PC-3 (cell line): ENCODE results near the gene HSF4. TPM values are rescaled to one million over a fixed set of nuclear protein-coding genes. Genes with fewer than 3 reads are reported as not detected.

ENCODE experiments used
- ATAC-seq: fragments of 200-7000 bp; cut with Tn5 transposase; 2 replicates; pipeline ENCODE4 v1.9.1; 2020; ENCODE audit warnings: mild to moderate bottlenecking, moderate library complexity
- BruUV-seq: library from RNA; stranded (reverse); fragments of 400-500 nt; replicated peaks from 2 replicates; lab custom pipeline; 2021; lab: Mats Ljungman, UMichigan
- CTCF ChIA-PET: fragments of 300-600 bp; sonication (Branson Sonifier 250); formaldehyde crosslinking; loops from one replicate; lab custom pipeline; 2022; ENCODE audit warnings: antibody characterized with exemption; lab: Charles Lee
- POLR2A ChIA-PET: fragments of 300-600 bp; sonication (Branson Sonifier 250); formaldehyde crosslinking; loops from one replicate; lab custom pipeline; 2022; ENCODE audit warnings: antibody characterized with exemption; ENCODE audit not compliant: unreplicated experiment; lab: Charles Lee
- DNase-seq: peaks from one replicate; pipeline ENCODE4 v3.0.0-alpha.2; 2015
- H2AFZ ChIP-seq: fragments of 300-600 bp; sonication (generic); 2 replicates; pipeline ENCODE4 v1.6.0; 2016; ENCODE audit warnings: antibody characterized with exemption, low read length
- H3F3A ChIP-seq: fragments of 300-600 bp; sonication (generic); one replicate; pipeline ENCODE4 v1.6.0; 2017; ENCODE audit warnings: antibody characterized with exemption, low read length, control low read depth, mild to moderate bottlenecking; ENCODE audit not compliant: unreplicated experiment
- H3K27ac ChIP-seq: fragments of 300-600 bp; sonication (generic); 2 replicates; pipeline ENCODE4 v1.5.1; 2016; ENCODE audit warnings: mild to moderate bottlenecking, low read length
- H3K27me3 ChIP-seq: fragments of 300-600 bp; sonication (generic); 2 replicates; pipeline ENCODE4 v1.6.1; 2016; ENCODE audit warnings: low read length, mixed read lengths
- H3K36me3 ChIP-seq: fragments of 300-600 bp; sonication (generic); 2 replicates; pipeline ENCODE4 v1.6.1; 2016; ENCODE audit warnings: low read depth, mixed run types, low read length, mixed read lengths
- H3K4me1 ChIP-seq: fragments of 300-600 bp; sonication (generic); 2 replicates; pipeline ENCODE4 v1.5.1; 2016; ENCODE audit warnings: low read length; ENCODE audit not compliant: insufficient read depth
- H3K4me2 ChIP-seq: fragments of 300-600 bp; sonication (generic); 2 replicates; pipeline ENCODE4 v1.6.0; 2016; ENCODE audit warnings: low read length
- H3K4me3 ChIP-seq: fragments of 300-600 bp; sonication (generic); 2 replicates; pipeline ENCODE4 v1.5.1; 2016; ENCODE audit warnings: mild to moderate bottlenecking, low read length, mixed read lengths
- H3K79me2 ChIP-seq: fragments of 300-600 bp; sonication (generic); 2 replicates; pipeline ENCODE4 v1.6.1; 2017; ENCODE audit warnings: low read length, mixed read lengths
- H3K9ac ChIP-seq: fragments of 300-600 bp; sonication (generic); 2 replicates; pipeline ENCODE4 v1.6.0; 2016; ENCODE audit warnings: mild to moderate bottlenecking, low read length
- H3K9me2 ChIP-seq: fragments of 300-600 bp; sonication (generic); replicated peaks from 2 replicates; pipeline ENCODE4 v1.6.1; 2016; ENCODE audit warnings: mixed run types, low read length, mixed read lengths
- H3K9me3 ChIP-seq: fragments of 300-600 bp; sonication (generic); 2 replicates; pipeline ENCODE4 v1.6.1; 2016; ENCODE audit warnings: low read length, mixed read lengths
- H4K20me1 ChIP-seq: fragments of 300-600 bp; sonication (generic); 2 replicates; pipeline ENCODE4 v1.6.1; 2016; ENCODE audit warnings: low read length, mixed read lengths
- EZH2 ChIP-seq: fragments of 300-600 bp; sonication (generic); IDR thresholded peaks from one replicate; pipeline ENCODE4 v1.6.1; 2017; ENCODE audit warnings: antibody characterized with exemption, mild to moderate bottlenecking, low read length; ENCODE audit not compliant: unreplicated experiment
- EZH2phosphoT487 ChIP-seq: fragments of 300-600 bp; sonication (generic); IDR thresholded peaks from 2 replicates; pipeline ENCODE4 v1.6.1; 2018; ENCODE audit warnings: mild to moderate bottlenecking, antibody characterized with exemption, low read length, borderline replicate concordance
- intact Hi-C: fragments of 100-400 bp; cut with micrococcal nuclease; formaldehyde crosslinking; loops from 2 replicates; pipeline ENCODE4 v1.9.0; 2023
- total RNA-seq: library from RNA; depleted of rRNA; stranded (reverse); fragments of >200 nt; gene quantifications from 2 replicates; pipeline ENCODE4 v1.2.3, GENCODE V29; 2014
- TF ChIP-seq, protein P1 (sequence below): fragments of 300-600 bp; sonication (generic); conservative IDR thresholded peaks from 2 replicates; pipeline ENCODE4 v1.5.1; 2017; ENCODE audit warnings: antibody characterized with exemption, low read depth, mild to moderate bottlenecking, low read length

Gene HSF4
- total RNA-seq, 1 experiment from 2014 or later, result 20.6 TPM

GRCh38 chr16:67190448-67191399 is 26.2 kb downstream of the HSF4 start:
- Histone ChIP-seq H3K36me3 (peaks cover 10% of the 10 kb centered on the region; the same call in 1 of the 2 replicates), H3K27me3 (no peaks in the 10 kb centered on the region), H4K20me1 (no peaks in the 10 kb centered on the region; the same call in 1 of the 2 replicates), H3K9ac (no peak overlapping the region), H3F3A (no peaks in the 10 kb centered on the region), H3K4me2 (no peak overlapping the region), H3K9me2 (no peaks in the 10 kb centered on the region), H3K27ac (no peak overlapping the region), H3K9me3 (no peaks in the 10 kb centered on the region), H3K79me2 (peaks cover 30% of the 10 kb centered on the region), H3K4me3 (no peak overlapping the region), H2AFZ (no peak overlapping the region), H3K4me1 (peaks cover 23% of the 10 kb centered on the region)
- ChIA-PET POLR2A (no interaction called here), CTCF (no interaction called here)
- intact Hi-C loops, result loop anchor here (10.0 kb wide), 1 partner anchor 54 kb away; the partner anchor contains the start of genes FHOD1 and SLC9A5
- DNase-seq, result no peak
- ATAC-seq, result no peak
- TF ChIP-seq EZH2 (no peak), EZH2phosphoT487 (no peak)
- TF ChIP-seq, protein P1, sequence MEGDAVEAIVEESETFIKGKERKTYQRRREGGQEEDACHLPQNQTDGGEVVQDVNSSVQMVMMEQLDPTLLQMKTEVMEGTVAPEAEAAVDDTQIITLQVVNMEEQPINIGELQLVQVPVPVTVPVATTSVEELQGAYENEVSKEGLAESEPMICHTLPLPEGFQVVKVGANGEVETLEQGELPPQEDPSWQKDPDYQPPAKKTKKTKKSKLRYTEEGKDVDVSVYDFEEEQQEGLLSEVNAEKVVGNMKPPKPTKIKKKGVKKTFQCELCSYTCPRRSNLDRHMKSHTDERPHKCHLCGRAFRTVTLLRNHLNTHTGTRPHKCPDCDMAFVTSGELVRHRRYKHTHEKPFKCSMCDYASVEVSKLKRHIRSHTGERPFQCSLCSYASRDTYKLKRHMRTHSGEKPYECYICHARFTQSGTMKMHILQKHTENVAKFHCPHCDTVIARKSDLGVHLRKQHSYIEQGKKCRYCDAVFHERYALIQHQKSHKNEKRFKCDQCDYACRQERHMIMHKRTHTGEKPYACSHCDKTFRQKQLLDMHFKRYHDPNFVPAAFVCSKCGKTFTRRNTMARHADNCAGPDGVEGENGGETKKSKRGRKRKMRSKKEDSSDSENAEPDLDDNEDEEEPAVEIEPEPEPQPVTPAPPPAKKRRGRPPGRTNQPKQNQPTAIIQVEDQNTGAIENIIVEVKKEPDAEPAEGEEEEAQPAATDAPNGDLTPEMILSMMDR, result no peak
- no TSS peak for BruUV-seq

GRCh38 chr16:67191411-67191994 is 27.0 kb downstream of the HSF4 start:
- H3K36me3 ChIP-seq, result peaks cover 18% of the 10 kb centered on the region; the same call in 1 of the 2 replicates
- H3K9me3 ChIP-seq, result no peaks in the 10 kb centered on the region
- TF ChIP-seq EZH2 (no peak), EZH2phosphoT487 (no peak)
- TF ChIP-seq, protein P1, result no peak
- no peaks in the 10 kb centered on the region for H3K27me3 ChIP-seq
- H3F3A ChIP-seq, result no peaks in the 10 kb centered on the region
- ATAC-seq (no peak; the same call in 1 of the 2 replicates), DNase-seq (no peak)
- no TSS peak for BruUV-seq
- peak overlapping the region; percentile 68 for H3K4me2 ChIP-seq
- peaks cover 30% of the 10 kb centered on the region for H3K79me2 ChIP-seq
- no peak overlapping the region for H3K27ac ChIP-seq
- peak overlapping the region; percentile 75 for H2AFZ ChIP-seq
- POLR2A ChIA-PET, result no interaction called here
- peak overlapping the region; percentile 99; the same call in 1 of the 2 replicates for H3K9ac ChIP-seq
- intact Hi-C loops, result loop anchor here (10.0 kb wide), 1 partner anchor 53 kb away; the partner anchor contains the start of genes FHOD1 and SLC9A5
- H4K20me1 ChIP-seq, result no peaks in the 10 kb centered on the region; the same call in 1 of the 2 replicates
- H3K4me3 ChIP-seq, result peak overlapping the region; percentile 98; the same call in 1 of the 2 replicates
- CTCF ChIA-PET, result no interaction called here
- peaks cover 17% of the 10 kb centered on the region for H3K4me1 ChIP-seq
- H3K9me2 ChIP-seq, result no peaks in the 10 kb centered on the region
